Measurements from ENCODE around the gene COG2.
"Not testable (repeated sequence)": the region's sequence is repeated elsewhere in the genome, so short reads cannot be mapped to it uniquely, and the experiment has no call there.

Gene COG2

DNA sequence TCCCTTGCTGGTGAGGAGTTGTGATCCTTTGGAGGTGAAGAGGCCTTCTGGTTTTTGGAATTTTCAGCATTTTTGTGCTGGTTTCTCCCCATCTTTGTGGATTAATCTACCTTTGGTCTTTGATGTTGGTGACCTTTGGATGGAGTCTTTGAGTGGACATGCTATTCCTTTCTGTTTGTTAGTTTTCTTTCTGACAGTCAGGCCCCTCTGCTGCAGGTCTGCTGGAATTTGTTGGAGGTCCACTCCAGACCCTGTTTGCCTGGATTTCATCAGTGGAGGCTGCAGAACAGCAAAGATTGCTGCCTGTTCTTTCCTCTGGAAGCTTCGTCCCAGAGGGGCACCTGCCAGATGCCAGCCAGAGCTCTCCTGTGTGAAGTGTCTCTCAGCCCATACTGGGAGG lies 15.8 kb downstream of the COG2 start:
- DNase-seq; in situ Hi-C loops (cut with HindIII; ENCODE audit: low pct_ligation_motif_present, low pct_unique_long_range_greater_than_20kb, low sequenced_read_pairs): not testable (repeated sequence)

DNA sequence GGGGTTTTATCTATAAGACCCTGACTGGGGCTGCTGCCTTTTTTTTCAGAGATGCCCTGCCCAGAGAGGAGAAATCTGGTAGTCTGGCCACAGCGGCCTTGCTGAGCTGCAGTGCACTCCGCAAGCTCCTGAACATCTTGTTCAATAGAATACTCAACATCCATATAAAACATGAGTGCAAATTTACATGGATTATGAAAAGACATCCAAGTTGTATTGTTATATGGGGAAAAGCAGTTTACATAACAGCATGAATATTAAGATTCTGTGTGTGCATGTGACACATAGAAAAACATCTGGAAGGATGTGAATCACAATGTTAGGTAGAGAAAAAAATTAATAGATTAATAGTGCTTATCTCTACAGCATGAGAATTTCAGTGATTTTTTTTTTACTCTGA lies 16.4 kb downstream of the COG2 start:
- DNase-seq: no peak
- in situ Hi-C loops (cut with HindIII; ENCODE audit: low pct_ligation_motif_present, low pct_unique_long_range_greater_than_20kb, low sequenced_read_pairs): no loop called here

DNA sequence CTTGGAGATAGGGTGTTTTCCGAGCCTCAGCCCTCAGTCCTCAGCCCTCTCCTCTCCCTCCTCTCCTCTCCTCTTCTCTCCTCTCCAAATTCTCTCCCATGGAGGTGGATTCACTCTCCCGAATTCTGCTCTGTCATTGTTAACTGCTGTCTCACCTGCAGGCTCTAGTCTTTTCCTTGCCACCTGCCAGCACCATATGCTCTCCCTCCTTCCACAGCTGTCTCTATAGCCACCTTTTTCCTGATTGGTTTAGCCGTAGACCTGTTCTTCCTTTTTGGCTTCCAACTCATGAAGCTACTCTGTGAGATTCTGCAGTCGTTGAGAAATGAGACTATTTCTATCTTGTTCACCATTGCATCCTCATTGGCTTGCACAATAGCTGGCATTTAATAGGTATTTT lies 19.7 kb downstream of the COG2 start:
- in situ Hi-C loops (cut with HindIII; ENCODE audit: low pct_ligation_motif_present, low pct_unique_long_range_greater_than_20kb, low sequenced_read_pairs): no loop called here
- DNase-seq: no peak

DNA sequence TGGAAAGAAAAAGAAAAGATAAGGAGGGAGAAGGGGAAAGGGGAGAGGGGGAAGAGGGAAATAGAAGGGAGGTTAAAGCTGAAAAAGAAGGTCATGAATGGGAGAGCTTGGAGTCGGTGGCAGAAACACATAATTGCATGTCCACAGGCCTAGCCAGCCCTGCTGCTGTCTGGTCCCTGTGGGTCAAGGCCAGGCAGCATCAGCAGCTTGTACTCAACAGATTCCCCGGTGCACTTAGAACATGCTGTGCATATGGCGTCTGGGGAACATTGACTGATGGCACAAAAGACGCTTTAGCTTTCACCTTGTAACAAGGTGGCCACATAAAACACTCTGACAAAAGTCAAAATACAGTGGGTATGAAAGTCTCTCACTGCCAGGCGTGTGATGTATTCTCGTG lies 25.9 kb downstream of the COG2 start:
- no peak for DNase-seq
- in situ Hi-C loops (cut with HindIII; ENCODE audit: low pct_ligation_motif_present, low pct_unique_long_range_greater_than_20kb, low sequenced_read_pairs): no loop called here

DNA sequence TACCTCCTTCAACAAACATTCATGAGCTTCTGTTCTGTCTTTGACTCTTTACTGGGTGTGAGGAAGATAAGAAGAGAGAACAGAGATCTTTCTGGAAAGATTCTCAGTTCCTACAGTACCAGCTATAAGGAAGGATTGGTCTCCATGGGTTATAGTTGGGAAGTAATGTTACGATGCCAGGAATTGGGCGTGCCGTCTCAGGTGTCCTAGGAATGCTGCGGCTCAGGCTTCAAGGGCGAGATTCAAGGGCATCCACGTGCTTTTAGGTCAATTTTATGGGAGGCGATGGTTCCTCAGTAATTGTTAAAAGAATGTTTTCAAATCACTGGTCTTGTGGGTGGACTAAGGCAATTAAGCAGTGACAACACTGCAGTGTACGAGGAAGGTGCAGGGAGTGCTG lies 27.3 kb downstream of the COG2 start:
- in situ Hi-C loops (cut with HindIII; ENCODE audit: low pct_ligation_motif_present, low pct_unique_long_range_greater_than_20kb, low sequenced_read_pairs): no loop called here
- no peak for DNase-seq

DNA sequence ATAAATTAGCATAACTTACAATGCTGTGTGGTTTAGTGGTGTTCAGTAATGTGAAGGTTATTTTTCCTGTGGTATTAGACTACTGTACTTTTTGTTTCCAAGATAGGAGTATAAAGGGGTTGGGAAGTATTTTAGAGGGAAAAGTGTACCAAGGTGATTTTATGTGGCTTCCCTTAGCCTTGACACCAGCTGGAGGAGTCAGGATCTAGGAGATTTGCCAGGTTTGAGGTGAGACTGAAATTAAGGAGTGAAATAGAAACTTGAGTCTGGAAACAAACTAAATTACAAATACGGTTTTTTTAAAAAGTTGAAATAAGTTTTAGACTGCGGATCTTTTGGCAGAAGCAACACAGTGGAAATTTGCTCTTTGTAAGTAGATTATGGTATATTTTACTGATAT lies 32.3 kb downstream of the COG2 start:
- in situ Hi-C loops (cut with HindIII; ENCODE audit: low pct_ligation_motif_present, low pct_unique_long_range_greater_than_20kb, low sequenced_read_pairs): no loop called here

DNA sequence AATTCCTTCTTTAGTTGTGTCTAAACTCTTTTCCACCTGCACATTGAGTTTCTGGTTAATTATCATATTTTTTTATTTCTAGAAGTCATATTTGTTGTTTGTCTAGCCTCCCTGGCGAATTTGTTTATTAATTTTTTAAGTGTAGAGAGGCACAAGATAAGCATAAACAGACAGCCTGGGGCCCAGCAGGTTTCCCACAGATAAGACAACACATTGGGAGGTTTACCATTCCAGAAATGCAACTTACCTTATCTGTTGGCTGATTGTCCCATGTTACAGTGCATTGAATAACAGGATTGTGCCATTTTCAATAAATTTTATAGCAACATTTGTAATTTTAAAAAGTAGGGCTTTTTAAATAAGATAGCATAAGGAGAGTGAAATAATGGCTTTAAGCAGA lies 34.9 kb downstream of the COG2 start:
- DNase-seq: no peak
- in situ Hi-C loops (cut with HindIII; ENCODE audit: low pct_ligation_motif_present, low pct_unique_long_range_greater_than_20kb, low sequenced_read_pairs): no loop called here

More for the DNA sequence above, 32.3 kb downstream of the COG2 start:
- DNase-seq: no peak

DNA sequence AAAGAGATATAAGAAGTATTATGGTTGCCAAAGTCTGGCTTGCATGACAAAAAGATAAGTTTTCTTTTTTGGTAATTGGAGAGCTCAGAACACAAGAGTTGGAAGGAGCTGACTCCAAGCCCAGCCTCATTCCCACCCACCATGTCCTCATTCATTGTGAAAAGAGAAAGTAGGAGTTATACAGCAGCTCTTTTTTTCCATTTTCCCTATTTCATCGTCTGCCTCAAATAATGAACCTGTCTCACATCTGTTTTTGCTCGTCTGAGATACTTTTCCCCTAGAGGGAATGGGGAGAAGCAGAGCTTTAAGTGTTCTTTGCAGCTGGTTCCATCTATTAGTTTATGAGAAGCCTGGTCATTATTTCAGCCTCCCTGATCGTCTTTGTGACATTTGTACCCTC lies 36.9 kb downstream of the COG2 start:
- DNase-seq: no peak
- in situ Hi-C loops (cut with HindIII; ENCODE audit: low pct_ligation_motif_present, low pct_unique_long_range_greater_than_20kb, low sequenced_read_pairs): no loop called here

DNA sequence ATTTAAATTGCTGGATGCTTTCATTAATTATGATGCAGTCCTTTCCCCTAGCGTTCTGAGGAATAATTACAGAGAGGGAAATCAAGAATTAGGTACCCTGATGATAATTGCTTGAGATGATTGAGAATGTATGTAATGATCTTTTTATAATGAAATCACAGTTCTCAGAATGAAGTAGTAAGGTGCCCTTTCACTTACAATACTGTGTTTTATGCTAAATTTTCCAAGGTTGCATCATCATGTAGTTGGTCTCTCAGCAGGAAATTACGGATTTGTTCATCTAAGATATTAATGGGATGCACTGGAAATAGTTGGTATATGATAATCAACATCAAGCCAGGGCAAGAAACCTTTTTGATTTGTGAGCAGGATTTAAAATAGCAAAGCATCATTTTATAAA lies 37.5 kb downstream of the COG2 start:
- in situ Hi-C loops (cut with HindIII; ENCODE audit: low pct_ligation_motif_present, low pct_unique_long_range_greater_than_20kb, low sequenced_read_pairs): no loop called here

DNA sequence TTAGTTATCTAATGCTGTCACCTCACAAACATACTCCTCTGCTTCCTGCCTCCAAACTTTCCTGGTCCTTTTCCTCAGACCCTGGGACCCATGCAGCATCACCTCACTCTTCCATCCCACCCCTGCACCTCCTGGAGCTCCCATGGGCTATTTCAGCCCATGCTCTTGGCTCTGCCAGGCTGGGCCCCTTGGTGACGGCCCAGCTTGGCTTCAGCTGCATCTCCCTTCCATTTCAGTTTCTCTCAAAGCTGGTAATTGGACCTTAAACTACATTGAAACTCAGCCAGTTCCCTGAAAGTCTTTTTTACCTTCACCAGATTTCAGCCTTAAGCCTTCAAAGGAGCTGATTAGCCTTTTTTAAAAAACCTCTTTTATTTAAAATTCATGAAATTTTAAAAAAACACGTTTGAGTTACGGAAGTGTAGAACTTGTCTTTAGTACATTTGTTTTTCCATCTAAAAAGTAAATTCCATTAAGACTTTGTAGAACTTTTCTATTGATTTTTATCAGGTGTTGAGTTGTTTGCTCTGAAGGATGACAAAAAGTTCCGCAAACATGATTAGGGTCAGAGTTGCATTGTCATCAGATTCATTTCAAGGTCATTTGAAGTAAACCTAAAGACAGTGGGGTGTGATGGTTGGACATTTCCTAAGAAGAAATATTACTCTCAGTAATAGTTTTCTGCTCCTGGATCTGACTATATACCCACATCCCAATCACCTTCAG lies 38.2 kb downstream of the COG2 start:
- in situ Hi-C loops (cut with HindIII; ENCODE audit: low pct_ligation_motif_present, low pct_unique_long_range_greater_than_20kb, low sequenced_read_pairs): no loop called here
- no peak for DNase-seq

More for the DNA sequence above, 37.5 kb downstream of the COG2 start:
- no peak for DNase-seq

DNA sequence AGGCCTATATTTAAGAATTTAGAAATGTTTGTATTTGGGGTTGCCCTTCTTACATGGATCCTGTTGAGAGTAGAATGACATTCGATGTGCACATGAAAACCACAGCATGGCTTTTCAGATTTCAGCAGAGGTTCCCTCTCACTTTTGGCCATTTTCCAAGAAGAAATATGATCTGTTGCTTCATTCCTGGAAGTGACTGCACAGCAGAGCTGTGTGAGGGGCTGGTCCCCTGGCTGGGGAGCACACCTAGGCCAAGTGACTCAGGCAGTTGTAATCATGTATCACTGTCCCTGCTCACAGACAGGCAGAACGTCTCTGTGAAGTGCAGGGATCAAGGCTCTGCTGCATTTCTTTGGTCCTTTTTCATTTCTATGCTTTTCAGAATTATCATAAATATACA lies 39.3 kb downstream of the COG2 start:
- peak; percentile 58 for DNase-seq
- in situ Hi-C loops (cut with HindIII; ENCODE audit: low pct_ligation_motif_present, low pct_unique_long_range_greater_than_20kb, low sequenced_read_pairs): no loop called here

DNA sequence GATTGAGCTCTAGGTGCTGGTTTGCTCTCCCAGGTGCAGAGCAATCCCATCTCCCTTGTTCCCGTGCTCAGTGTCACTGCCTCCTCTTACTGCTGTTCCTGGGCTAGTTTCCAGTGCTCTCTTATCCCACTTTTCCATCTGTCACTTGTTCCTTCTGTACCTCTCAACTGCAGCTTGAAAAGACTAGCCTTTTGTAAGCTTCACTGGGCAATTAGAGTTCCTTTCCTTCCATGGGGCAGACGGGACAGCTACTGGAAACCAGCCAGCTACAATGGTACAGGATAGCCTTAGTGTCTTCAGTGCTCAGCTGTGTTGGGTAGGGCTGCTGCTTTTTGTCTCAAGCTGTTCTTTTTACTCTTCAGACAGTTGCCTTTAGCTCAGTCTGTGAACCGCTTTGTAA lies 40.0 kb downstream of the COG2 start:
- in situ Hi-C loops (cut with HindIII; ENCODE audit: low pct_ligation_motif_present, low pct_unique_long_range_greater_than_20kb, low sequenced_read_pairs): no loop called here
- DNase-seq: no peak

DNA sequence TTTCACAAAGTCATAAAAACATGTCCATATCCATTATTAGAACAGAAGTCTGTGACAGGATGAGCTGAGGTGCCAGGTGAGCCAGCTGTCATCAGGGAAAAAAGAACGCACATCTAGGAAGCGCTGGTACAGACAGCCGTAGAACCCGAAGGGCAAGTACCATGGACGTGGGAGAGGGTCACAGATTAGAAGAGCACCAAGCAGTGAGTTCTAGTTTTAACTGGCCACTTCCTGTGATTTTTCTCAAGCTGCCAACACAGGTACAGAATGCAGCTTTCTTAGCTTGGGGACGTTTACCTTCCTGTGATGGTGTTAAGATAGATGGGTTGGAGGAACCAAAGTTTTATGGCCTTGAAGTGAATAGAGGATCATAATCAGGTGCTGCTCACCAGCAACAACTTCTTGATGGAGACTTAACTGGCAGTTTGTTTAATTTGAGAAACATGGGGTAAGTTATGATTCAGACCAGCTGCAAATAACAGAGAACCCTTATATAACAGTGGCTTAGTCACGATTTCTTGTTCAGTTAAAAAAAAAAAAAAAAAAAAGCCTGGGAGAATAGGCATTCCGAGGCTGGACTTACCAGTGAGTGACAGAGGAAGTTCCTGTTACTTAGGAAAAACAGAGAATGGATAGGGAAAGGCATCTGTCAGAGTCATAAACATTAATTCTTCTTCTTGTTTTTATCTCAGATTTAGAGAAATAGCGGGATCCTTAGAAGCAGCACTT lies 40.8 kb downstream of the COG2 start:
- DNase-seq: no peak
- in situ Hi-C loops (cut with HindIII; ENCODE audit: low pct_ligation_motif_present, low pct_unique_long_range_greater_than_20kb, low sequenced_read_pairs): no loop called here

DNA sequence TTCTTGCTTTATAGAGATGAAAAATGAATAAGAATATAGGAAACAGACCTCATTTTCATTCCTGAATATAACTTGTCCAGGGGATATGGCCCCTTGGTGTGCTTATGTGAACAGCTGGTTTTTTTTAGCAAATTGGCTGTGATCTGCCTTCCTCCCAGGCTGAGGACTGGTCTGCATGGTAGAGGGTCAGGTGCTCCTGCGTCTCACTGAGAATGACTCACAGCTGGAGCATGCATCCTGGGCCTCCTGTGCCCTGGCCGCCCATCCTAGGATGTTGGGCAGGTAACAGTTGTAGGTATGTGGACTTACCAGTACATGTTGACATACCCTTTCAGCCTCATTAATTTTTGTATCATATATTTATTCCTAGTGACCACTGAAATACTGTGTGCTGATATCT lies 41.9 kb downstream of the COG2 start:
- in situ Hi-C loops (cut with HindIII; ENCODE audit: low pct_ligation_motif_present, low pct_unique_long_range_greater_than_20kb, low sequenced_read_pairs): no loop called here
- DNase-seq: no peak

DNA sequence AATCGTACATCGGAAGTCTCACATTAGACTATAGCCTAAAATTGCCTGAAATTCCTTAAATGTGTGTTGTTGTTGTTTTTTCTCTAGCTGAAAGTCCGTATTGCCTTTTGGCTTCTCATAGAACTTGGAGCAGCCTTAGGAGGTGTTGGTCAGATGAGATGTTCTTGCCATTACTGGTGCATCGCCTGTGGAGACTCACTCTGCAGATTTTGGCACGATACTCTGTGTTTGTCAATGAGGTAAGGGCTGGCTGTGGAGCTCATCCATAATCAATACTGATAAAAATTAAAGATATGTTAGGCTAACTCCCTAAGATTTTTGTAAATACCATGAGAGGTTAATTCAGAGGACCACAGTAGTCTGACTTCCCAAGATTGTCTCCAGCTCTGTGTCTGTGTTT lies 42.7 kb downstream of the COG2 start:
- DNase-seq: no peak
- in situ Hi-C loops (cut with HindIII; ENCODE audit: low pct_ligation_motif_present, low pct_unique_long_range_greater_than_20kb, low sequenced_read_pairs): no loop called here

DNA sequence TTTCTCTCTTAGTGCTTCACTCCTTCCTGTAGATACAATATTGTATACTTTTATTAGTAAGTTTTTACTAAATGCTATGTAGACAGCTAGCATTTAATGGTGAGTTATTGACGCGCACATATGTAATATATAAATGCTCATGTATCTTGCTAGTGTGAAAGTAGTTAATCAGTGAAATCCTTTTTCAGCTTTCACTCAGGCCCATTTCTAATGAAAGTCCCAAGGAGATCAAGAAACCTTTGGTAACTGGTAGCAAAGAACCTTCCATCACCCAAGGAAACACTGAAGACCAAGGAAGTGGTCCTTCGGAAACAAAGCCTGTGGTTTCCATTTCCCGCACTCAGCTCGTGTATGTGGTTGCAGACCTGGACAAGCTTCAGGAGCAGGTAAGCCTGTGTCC lies 44.5 kb downstream of the COG2 start:
- in situ Hi-C loops (cut with HindIII; ENCODE audit: low pct_ligation_motif_present, low pct_unique_long_range_greater_than_20kb, low sequenced_read_pairs): no loop called here

DNA sequence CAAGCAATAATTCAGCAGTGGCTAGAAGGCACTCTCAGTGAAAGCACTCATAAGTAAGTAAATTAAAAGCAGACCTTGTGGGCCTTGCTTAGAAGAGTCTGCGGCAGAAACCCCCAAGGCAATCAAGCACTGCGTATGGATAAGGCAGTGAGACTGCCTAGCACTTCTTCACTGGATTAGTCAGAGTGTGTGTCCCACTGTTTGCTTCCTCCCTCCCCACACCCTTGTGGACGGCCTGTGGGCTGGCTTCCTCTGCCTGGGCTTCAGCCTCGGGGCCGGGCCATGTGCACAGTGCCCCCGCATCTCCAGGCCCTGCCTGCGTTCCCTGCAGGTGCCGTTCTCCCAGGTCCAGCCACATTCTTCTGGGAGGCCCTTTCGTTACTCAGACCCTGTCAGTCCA lies 47.8 kb downstream of the COG2 start:
- DNase-seq: no peak
- in situ Hi-C loops (cut with HindIII; ENCODE audit: low pct_ligation_motif_present, low pct_unique_long_range_greater_than_20kb, low sequenced_read_pairs): no loop called here

More for the DNA sequence above, 44.5 kb downstream of the COG2 start:
- DNase-seq: no peak

DNA sequence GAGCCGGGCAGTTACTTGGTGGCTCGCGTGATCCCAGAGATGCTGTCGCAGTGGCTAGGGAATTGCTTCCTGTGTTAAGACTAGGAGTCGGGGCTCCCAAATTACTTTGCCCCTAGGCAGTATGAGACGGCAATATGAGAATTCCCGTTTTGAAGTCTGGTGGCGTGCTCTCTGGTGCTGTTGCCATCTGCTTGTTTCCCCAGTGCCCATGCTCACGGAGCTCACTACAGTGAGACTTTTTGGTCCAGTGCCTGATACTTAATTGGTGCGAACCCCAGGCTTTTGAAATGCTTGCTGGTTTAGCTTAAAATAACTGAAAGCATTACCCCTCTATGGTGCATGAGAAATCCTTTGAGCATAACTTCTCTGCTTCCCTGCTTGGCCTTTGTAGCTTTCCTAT lies 49.3 kb downstream of the COG2 start:
- in situ Hi-C loops (cut with HindIII; ENCODE audit: low pct_ligation_motif_present, low pct_unique_long_range_greater_than_20kb, low sequenced_read_pairs): no loop called here

DNA sequence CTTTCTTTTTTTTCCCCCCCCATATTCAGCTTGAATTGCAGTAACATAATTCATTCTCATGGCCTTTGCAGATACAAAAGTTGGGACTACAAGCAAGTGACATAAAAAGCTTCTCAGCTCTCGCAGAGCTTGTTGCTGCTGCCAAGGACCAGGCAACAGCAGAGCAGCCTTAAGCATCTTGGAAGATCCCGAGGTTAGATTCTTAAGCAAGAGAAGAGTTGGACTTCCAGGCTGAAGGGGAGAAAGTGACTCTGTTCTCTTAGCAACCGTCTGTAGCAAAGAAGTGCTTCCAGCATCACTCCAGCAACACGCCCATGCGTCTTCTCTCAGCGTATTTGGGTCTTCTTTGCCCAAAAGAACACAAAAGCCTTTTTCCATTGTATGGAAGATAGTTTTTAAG lies 50.9 kb downstream of the COG2 start:
- no peak for DNase-seq
- in situ Hi-C loops (cut with HindIII; ENCODE audit: low pct_ligation_motif_present, low pct_unique_long_range_greater_than_20kb, low sequenced_read_pairs): no loop called here

More for the DNA sequence above, 49.3 kb downstream of the COG2 start:
- no peak for DNase-seq

DNA sequence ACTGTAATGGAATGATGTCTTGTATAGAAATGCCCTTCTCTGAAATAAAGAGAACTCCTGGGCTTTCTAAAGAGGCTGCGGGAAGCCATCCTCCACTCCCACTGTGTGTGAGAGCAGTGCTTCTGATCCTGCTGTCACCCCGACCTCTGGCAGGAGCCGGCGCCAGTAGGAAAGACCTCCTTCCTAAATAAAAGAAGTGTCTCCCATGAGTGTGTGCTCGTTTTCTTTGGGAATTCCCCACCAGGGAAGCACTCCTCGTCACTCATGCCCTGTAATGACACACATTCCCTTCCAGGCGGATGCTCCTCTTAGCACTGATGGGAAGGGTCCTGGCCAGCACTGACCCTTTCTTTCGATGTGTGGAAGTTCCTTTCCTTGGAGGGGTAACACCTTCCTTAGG lies 51.5 kb downstream of the COG2 start:
- in situ Hi-C loops (cut with HindIII; ENCODE audit: low pct_ligation_motif_present, low pct_unique_long_range_greater_than_20kb, low sequenced_read_pairs): no loop called here
- DNase-seq: no peak

All from ACHN (cell line).